GM18511 (cell line): ENCODE results near the gene PIK3C2B.

Experiments
- ATAC-seq: cut with Tn5 transposase; IDR thresholded peaks from one replicate; pipeline ENCODE4 v1.9.1; 2021; ENCODE audit warnings: mild to moderate bottlenecking, moderate library complexity; ENCODE audit not compliant: unreplicated experiment

Gene PIK3C2B

GRCh38 chr1:204480515-204480914, 14.1 kb downstream of the PIK3C2B start:
- peak; percentile 72 for ATAC-seq

DNA sequence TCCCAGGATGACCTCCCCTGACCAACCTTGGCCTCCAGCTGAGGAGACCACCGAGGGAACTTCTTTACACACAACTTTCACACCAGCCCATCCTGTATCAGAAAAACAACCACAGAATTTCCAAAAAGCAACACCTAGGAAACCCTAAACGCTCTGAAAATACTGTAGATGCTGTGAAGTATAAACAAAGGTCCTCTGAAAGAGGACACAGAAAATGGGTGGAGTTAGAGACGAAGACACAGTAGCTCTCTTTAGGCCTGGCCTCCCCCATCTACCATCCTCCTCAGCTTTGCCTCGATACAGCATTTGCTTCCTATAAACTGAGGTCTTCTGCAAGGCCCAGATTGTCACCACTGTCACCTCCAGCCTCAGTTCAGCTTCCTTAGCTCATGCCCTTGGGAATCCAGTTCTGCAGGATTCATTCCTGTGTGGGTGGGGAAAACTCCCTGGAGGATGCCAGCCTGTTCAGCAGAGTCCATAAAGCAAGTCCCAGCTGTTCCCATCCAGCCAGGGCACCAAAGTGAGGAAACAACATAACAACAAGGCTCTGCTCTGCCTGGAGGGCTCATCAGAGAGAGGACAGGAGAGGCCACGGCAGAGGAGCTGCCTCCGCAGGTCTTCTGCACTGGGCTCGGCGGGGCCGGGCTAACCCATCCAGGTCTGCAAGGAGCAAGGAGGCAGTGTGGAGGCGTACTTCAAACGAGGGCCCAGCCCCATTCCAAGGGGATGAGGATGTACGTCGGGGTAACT, 15.0 kb downstream of the PIK3C2B start:
- ATAC-seq = no peak

DNA sequence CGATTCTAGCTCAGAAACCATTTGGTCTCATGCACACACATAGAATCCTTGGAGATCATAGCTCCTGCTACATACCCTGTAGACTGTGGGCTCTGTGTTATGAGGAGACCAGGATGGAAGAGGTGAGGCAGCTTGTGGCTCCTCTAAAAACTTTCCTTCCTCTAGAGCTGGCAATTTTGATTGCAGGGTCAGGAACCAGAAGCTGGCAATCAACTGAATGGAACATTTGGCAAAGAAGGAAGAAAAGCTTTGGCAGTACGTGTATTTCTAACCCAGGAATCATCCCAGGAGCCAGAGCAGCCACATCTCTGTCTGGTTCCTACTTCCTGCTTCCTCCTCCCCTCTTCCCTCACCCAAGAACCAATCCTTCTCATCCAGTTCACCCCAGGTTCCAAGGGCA, 15.7 kb downstream of the PIK3C2B start:
- ATAC-seq = no peak

GRCh38 chr1:204478172-204478899, 16.3 kb downstream of the PIK3C2B start:
- no peak for ATAC-seq

DNA sequence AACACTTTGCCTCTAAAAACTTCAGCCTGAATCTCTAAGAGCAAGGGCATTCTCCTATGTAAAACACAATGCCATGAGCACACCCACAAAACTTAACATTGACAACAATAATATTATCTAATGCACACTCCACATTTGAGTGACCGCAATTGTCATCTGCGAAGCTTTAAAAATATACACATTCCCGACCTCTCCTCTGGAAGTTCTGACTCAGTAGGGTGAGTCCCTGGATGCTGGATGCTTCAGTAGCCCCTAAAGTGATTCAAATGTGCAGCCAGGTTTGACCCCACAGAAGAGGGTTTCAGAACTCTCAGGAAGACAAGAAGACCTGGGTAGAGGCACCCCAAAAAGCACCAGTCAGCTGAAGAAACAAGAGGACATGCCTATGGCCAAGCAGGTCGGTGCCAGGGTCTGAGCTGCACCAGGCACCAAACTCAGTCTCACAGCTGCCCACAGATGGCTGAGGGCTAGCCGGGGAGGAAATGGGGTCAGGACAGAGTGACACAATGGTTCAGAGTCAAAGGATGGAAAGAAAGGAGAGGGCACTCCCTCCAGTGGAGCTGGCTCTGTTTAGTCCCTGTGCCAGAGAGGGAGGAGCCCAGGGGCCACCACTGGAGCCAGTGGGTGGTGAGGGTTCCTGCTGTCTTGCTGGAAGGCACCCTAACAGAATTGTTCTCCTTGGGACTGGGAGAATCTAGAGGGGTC, 17.4 kb downstream of the PIK3C2B start:
- no peak for ATAC-seq

DNA sequence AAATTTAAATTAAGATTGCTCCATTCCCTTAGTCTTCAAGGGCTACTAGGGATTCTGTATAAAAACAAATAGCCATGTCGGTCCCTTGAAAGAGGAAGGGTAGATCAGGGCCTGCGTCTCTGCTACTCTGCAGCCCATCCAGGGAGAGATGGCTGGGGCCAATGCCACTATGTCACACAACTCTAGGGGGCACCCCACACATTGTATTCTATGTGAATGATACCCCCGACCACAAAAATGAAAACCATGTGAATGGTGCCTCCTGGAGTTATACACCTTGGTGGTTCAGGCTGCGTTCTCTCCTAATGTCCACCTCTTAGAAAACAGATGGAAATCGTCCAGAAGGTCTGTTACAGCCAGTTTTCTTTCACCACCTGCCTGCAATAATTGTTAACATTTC, 18.0 kb downstream of the PIK3C2B start:
- no peak for ATAC-seq

DNA sequence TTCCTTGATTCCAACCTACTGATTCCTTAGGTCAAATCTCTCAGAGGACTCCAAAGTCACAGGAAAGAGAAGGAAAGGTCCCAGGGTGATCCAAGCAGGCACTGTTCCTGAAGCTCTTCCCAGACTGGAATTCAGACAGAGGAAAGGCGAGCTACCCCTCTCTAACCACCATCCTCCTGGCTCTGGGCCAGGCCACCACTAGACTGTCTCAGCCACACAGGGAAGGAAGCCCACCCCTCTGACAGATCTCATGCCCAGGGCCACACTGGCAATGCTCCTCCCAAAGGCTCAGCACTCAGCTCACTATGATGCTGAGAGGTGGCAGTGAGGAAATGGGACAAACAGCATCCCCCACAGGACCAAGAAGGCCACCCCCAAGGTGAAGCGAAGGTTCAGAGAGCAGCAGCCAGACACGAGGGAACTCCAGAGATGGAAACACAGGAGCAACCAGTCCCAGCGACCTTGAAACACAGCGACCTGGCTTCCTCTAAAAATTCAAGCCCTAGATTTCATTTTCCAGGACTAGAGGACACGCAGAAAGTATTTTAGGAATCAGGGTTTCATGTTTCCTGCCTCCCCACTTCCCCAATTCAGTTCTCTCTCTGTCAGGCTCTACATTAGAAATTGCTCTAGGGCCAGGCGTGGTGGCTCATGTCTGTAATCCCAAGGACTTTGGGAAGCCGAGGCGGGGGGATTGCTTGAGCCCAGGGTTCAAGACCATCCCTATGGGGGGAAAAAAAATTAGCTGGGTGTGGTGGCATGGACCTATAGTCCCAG, 18.8 kb downstream of the PIK3C2B start:
- ATAC-seq = no peak

DNA sequence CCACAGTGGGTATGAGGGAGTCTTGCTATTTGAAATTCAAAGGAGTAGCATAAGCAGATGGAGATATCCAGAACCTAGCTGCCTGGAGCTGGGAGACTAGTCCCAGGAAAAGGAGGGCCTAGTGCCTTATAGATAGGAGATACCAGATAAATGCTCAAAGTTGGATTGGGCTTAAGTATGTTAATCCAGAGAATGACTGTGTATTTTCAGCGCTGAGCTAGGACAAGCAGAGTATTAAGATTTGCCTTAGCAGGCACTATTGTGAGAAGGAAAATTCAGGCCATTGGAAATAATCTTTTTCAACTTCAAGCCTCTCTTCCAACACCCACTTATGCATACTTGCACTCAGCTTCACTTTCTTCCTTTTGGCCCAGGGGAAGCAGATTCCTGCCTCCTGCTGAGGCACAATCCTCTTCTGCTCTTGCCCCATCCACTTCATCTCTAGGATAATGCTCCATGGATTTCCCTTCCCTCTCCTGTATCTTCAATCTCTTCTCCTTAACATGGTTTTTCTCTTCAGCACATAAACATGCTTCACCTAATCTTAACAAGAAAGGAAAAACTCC, 21.1 kb downstream of the PIK3C2B start:
- ATAC-seq = no peak

DNA sequence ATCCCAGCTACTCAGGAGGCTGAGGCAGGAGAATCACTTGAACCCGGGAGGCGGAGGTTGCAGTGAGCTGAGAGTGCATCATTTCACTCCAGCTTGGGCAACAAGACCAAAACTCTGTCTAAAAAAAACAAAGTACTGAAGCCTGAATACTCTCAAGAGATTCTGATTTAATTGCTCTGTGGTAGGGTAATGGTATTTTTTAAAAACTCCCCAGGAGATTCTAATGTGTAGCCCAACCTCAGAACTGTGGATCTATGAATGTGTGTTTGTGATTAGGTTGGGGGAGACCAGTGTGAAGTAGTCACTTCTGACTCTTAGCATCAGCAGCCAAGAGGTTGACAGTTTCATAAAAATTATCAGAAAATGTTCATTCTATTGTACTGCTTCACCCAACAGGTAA, 21.9 kb downstream of the PIK3C2B start:
- no peak for ATAC-seq

DNA sequence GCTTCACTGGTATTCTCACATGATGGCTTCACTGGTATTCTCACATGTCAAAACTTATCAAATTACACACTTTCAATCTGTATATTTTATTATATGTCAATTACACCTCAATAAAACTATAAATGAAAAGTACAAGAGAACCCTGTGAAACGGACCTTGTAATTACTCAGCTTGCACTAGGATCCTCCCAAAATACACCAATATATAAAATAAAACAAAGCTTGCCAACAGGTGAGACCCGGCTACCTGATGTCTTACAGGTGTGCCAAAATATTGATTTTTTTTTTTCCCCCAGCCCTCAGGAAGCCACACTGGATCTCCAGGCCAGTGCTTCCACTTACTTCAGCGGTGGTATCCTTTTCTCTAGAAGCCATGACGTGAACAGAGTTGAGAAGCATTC, 22.9 kb downstream of the PIK3C2B start:
- no peak for ATAC-seq

- ATAC-seq = no peak
These were observed 25.3 kb downstream of the PIK3C2B start for GRCh38 chr1:204469304-204469703.

- no peak for ATAC-seq
These were observed 25.8 kb downstream of the PIK3C2B start for GRCh38 chr1:204468766-204469302.

GRCh38 chr1:204468206-204468605, 26.4 kb downstream of the PIK3C2B start:
- ATAC-seq = no peak

DNA sequence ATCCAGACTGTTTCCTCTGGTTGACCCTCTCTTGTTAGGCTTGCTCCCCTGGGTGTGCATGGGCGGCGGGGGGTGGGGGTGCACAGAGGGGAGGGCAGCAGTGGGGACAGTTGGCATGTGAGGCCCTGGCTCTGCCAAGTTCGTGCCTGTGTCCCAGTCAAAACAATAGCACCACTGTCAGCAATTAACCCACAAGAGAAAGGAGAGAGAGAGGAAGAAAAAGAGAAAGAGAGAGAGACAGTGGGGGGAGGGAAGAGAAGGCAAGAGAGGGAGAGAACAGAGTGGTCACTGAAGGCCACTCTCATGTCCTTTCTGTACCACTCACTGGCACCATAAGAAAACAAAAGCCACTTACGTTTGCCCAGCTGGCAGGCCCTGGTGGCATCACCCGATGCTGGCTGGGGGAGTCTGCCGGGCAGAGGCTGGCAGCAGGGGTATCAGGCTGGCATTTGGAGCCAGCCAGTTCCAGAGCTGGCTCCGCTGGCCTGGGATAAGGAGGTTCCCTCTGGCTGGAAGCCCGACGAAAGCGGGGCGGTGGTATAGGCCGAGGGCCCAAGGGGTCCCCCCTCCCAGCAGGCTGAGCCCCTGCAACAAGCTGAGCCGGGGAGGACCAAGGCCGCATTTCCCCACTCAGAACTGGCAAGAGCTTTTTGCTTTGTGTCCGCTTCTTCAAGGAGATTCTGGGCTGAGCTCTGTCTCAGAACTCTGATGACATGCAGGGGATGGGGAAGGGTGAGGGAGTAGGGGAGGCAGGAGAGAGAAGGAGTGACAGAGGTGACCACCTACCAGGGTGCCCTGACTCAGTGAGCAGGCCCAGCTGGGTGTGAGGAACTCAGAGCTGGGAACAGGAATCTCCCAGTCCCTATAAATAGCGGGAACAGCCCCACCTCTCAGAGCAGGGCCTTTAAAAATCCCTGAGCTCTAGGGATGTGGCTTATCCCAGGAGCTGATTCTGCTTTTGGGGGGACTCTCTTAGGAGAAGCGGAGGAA, 27.9 kb downstream of the PIK3C2B start:
- no peak for ATAC-seq

DNA sequence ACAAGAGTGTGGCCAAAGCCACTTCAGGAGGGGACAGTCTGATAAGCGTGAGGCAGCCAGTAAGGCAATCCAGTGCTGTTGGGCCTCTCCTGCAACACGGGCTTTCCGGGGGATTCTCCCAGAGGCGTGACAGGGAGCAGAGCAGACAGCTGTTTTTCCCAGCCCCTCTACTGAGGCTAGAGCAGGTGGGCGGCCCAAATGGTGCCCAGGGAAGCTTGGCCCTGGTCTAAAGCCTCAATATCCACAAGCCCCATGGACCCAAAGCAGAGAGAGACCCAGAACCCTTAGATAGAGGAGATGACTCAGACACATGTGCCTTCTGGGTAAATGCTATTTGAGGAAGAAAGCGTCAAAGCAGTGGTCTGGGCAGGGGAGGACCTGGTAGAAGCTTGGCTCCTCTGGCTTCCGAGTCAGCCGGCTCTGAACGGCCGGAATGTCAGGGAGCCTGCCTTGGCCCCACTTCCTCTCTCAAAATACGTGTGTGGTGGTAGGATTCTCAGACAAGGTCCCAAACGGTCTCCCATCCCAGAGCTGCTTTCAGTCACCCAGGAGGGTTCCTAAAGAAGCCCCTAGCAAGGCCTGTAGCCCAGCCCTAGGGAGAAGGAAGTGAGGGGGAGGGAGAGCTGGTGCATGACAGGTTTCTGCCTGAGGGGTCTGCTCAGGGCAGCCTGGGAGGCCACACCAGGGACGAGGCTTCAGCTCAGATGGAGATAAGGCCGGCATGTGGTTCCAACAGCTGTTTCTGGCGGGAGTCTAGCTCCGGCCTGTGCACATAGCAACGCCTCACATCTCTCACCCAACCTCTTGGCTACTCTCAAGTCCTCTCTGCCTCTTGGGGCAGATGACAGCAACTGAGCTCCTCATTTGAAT, 28.8 kb downstream of the PIK3C2B start:
- peak; percentile 77 for ATAC-seq

DNA sequence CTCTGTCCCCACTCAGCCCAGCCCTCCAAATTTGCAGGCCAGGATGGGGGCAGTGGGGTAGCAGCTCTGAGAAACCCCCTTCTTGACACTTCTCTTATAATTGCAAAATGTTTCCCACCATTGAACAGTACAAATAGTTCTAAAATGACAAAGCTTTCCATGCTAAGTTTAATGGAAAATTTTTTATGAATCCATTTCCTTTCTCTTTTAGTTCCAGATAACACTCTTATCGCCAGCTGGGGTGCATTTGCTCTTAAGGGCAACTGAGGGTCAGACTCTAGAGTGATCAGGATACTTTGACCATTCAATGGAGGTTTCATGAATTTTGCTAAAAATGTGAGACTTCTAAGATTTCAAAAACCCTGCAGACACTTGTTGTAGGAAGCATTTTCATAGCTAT, 29.9 kb downstream of the PIK3C2B start:
- ATAC-seq = no peak

DNA sequence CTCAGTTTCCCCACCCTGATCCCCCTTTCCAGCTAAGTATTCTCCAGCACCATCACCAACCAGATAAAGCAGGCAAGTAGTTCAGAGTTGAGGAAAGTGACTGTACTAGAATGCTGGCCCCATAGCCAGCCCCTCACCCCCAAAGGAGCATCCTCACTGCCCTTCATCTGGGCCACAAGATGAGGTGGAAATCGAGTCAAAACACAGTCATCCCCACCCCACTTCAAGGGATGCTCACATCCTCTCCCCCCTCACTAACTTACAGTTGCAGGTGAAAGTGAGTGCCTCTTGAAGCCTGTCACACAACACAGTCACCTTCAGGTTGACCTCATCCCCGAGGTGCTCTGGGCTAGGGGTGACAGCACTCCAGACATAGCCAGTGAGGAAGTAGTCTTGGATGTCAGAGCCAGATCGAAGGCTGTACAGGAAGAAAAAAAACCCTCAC, 30.4 kb downstream of the PIK3C2B start:
- ATAC-seq = no peak
